HepG2 (cell line): Measurements from ENCODE around the gene HSPA1A. TPM values are rescaled to one million over a fixed set of nuclear protein-coding genes. Genes with fewer than 3 reads are reported as not detected.

Source experiments
- ELF1 ChIP-seq: sonication (generic); formaldehyde crosslinking; IDR thresholded peaks from 2 replicates; pipeline ENCODE4 v1.4.0; 2020; ENCODE audit warnings: missing genetic modification reagents
- FOXA3 ChIP-seq: IDR thresholded peaks from 2 replicates; pipeline ENCODE4 v1.6.1; 2016; ENCODE audit warnings: missing genetic modification reagents, missing compliant biosample characterization
- IKZF4 ChIP-seq: sonication (generic); formaldehyde crosslinking; IDR thresholded peaks from 2 replicates; pipeline ENCODE4 v1.5.1; 2020; ENCODE audit warnings: borderline replicate concordance, mild to moderate bottlenecking, low read depth, missing genetic modification reagents; ENCODE audit errors: not compliant biosample characterization
- MLXIP ChIP-seq: sonication (generic); formaldehyde crosslinking; IDR thresholded peaks from 2 replicates; pipeline ENCODE4 v1.9.0; 2021; ENCODE audit warnings: missing genetic modification reagents, borderline replicate concordance
- NFE2L2 ChIP-seq: fragments of 150-350 bp; IDR thresholded peaks from 2 replicates; pipeline ENCODE4 v1.6.1; 2014; ENCODE audit warnings: low read length
- NFYB ChIP-seq: sonication (generic); formaldehyde crosslinking; IDR thresholded peaks from 2 replicates; pipeline ENCODE4 v1.4.0; 2020; ENCODE audit warnings: missing genetic modification reagents
- TP53 ChIP-seq: sonication (generic); formaldehyde crosslinking; conservative IDR thresholded peaks from 2 replicates; pipeline ENCODE4 v1.4.0; 2020; ENCODE audit warnings: missing genetic modification reagents
- YEATS4 ChIP-seq: sonication (generic); formaldehyde crosslinking; IDR thresholded peaks from 2 replicates; pipeline ENCODE4 v1.4.0; 2020; ENCODE audit warnings: missing genetic modification reagents, borderline replicate concordance
- ZBTB8A ChIP-seq: sonication (generic); formaldehyde crosslinking; IDR thresholded peaks from 2 replicates; pipeline ENCODE4 v1.4.0; 2020; ENCODE audit warnings: mild to moderate bottlenecking, low read depth, missing genetic modification reagents, borderline replicate concordance
- ZGPAT ChIP-seq: IDR thresholded peaks from 2 replicates; pipeline ENCODE4 v1.6.1; 2016; ENCODE audit warnings: mild to moderate bottlenecking
- ZMYM4 ChIP-seq: sonication (generic); formaldehyde crosslinking; IDR thresholded peaks from 2 replicates; pipeline ENCODE4 v1.8.1; 2023; ENCODE audit warnings: mild to moderate bottlenecking, missing genetic modification reagents
- ZNF281 ChIP-seq: sonication (generic); formaldehyde crosslinking; IDR thresholded peaks from 2 replicates; pipeline ENCODE4 v1.4.0; 2020; ENCODE audit warnings: missing genetic modification reagents, borderline replicate concordance
- ZNF333 ChIP-seq: sonication (generic); formaldehyde crosslinking; IDR thresholded peaks from 2 replicates; pipeline ENCODE4 v1.4.0; 2020; ENCODE audit warnings: mild to moderate bottlenecking, missing genetic modification reagents, borderline replicate concordance
- ZNF580 ChIP-seq: IDR thresholded peaks from 2 replicates; pipeline ENCODE4 v1.6.1; 2016; ENCODE audit warnings: low read depth, borderline replicate concordance
- ZNF629 ChIP-seq: sonication (generic); formaldehyde crosslinking; conservative IDR thresholded peaks from 2 replicates; pipeline ENCODE4 v1.5.0; 2020; ENCODE audit warnings: missing genetic modification reagents
- ZSCAN20 ChIP-seq: sonication (generic); formaldehyde crosslinking; IDR thresholded peaks from 2 replicates; pipeline ENCODE4 v1.4.0; 2020; ENCODE audit warnings: missing genetic modification reagents, mild to moderate bottlenecking, borderline replicate concordance
- polyA plus RNA-seq, 8 experiments: library from polyadenylated mRNA; depleted of rRNA in 3 of 8; stranded (reverse) in 7 of 8; unstranded in 1 of 8; fragments of >200 nt; fragmentation: Illumina TruSeq in 4 of 8; extraction: Trizol in 4 of 8; gene quantifications; 2 replicates each; pipeline versions ENCODE4 v1.2.1 to v1.2.3, GENCODE V29; 2011 to 2016; ENCODE audit warnings: low read depth in 4 of 8, missing spikeins in 1 of 8, mixed read lengths in 1 of 8; ENCODE audit not compliant: insufficient read depth in 1 of 8
- total RNA-seq, 5 experiments: library from RNA; depleted of rRNA; stranded (reverse); fragments of >200 nt; fragmentation: Illumina TruSeq; extraction: Trizol; gene quantifications; 2 replicates each; pipeline ENCODE4 v1.2.3, GENCODE V29; 2016; ENCODE audit warnings: low read depth in 1 of 5

The HSPA1A gene
- total and polyA plus RNA-seq, 2 of the 13 experiments (the other 11 are each of a cell fraction or from before 2014, with no cell fraction given) = 44.5 to 85.0 TPM

- no peak for TF ChIP-seq ZBTB8A (CRISPR knock-in tag)
- TF ChIP-seq ZNF629 (CRISPR knock-in tag) = peak; percentile 39; the same call in 1 of the 2 replicates
- TF ChIP-seq ELF1 (CRISPR knock-in tag) = peak; percentile 87
- peak; percentile 72; the same call in 1 of the 2 replicates for TF ChIP-seq ZSCAN20 (CRISPR knock-in tag)
- peak; percentile 100 for TF ChIP-seq ZMYM4 (CRISPR knock-in tag)
- no peak; the same call in 1 of the 2 replicates for TF ChIP-seq MLXIP (CRISPR knock-in tag)
- peak; percentile 97 for TF ChIP-seq NFYB (CRISPR knock-in tag)
- TF ChIP-seq IKZF4 (CRISPR knock-in tag) = peak; percentile 89
- peak; percentile 77 for TF ChIP-seq ZNF580 (CRISPR knock-in tag)
- TF ChIP-seq NFE2L2 = no peak
- peak; percentile 37; the same call in 1 of the 2 replicates for TF ChIP-seq ZNF333 (CRISPR knock-in tag)
- TF ChIP-seq ZGPAT (CRISPR knock-in tag) = peak; percentile 92
- peak; percentile 61; the same call in 1 of the 2 replicates for TF ChIP-seq ZNF281 (CRISPR knock-in tag)
- TF ChIP-seq FOXA3 (CRISPR knock-in tag) = no peak; the same call in 1 of the 2 replicates
- TF ChIP-seq TP53 (CRISPR knock-in tag) = no peak
- no peak; the same call in 1 of the 2 replicates for TF ChIP-seq YEATS4
These were observed 47.2 kb downstream of the HSPA1A start, which contains the start of gene NEU1 (continued) for GRCh38 chr6:31862344-31863235.
